Activated gamma-delta T cell (primary cell): ENCODE results near the gene STX16.

Experiments used
- DNase-seq: peaks from one replicate; lab custom pipeline; 2025; lab: John Stamatoyannopoulos, UW

Gene STX16

DNA sequence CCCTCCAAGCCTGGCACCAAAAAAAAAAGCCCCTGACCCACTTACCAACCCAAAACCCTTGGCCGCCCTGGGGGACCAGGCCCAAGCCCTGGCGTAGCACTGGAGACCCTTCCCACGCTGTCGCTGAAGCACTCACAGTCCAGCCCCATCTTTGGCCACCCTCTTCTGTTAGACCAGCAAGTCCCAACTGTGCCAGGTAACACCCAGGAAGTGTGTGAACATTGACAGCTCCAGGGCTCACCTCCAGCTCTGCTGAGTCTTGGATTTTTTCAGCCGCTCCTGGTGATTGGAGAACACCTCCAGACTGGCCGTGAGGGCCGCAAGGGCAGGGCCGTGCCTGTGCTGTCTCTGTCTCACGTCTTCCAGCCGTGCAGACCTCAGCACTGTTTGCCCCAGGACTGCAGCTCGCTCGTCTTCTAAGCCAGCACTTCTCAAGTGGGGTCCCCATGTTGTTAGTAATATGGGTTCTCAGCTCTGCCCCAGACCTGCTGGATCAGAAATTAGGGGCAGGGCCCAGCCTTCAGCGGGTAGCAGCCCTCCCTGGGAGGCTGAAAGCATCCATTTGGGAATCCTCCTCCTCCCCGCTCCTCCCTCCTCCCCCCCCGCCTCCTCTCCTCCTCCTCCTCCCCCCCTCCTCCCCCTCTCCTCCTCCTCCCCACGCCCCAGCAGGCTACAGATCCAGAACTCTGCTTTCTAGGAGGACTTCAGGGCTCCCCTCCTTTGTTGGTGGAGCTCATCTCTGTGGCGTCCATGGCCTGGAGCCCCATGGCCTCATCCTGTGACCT, 59.6 kb downstream of the STX16 start:
- DNase-seq, result no peak

DNA sequence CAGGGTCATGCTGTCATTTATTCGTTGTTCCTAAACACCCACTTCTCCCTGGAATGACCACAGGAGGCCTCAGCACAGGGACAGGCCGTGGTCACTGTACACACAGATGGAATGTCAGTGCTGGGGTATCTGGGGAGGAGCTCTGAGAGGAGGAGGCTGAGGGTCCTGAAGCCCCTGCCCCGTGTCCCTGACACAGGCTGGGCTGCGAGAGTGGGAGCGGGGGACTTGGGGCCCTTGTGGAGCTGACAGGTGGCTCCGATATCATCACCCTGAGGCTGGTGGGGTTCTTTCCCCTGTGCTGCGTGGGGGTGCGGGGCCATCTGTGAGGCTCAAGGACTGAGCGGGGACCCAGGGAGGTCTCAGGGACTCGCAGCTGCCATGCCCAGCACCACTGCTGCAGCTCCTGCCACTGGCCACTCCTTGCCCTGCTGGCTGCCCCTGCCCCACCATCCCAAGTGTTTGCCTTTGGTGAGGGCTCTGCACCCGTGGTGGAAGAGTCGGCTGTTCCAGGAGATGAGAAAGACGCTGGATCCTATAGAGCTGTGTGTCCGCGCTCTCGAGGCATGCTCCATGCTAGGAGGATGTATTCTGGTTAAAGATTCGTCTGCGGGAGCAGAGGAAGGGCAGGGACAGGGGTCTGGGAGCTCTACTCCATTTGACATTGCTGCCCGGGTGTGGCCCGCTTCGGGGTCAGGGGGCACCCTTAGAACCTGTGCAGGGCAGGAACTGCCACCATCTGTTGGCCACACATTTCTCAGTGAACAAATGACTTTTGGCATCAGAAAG, 60.4 kb downstream of the STX16 start:
- no peak for DNase-seq

DNA sequence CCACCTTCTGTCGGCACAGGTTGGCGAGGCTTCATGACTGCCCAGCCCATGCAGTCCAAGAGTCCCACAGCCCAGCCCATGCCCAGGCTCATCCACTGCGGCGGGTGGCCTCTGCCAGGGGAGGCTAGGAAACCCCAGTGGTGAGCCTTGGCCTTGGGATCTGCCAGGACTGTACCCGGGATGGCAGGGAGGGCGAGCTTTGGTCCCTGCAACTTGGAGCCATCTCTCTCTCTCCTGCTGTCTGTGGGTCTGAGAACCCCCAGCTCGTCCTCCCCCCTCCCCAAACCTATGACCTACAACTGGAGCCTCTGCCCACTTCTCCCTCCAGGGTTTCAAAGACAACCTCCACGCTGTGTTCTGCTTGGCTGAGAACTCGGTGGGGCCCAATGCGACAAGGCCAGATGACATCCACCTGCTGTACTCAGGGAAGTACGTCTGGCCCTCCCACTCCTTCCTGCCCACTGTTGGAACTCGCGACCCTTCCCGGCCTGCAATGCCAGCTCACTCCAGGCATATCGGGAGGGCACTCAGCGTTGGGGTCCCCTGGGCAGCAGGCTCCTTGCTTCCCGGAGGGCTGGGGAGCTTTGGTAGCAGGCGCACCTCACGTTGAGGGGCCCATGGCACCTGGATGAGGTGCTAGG, 61.2 kb downstream of the STX16 start:
- no peak for DNase-seq

DNA sequence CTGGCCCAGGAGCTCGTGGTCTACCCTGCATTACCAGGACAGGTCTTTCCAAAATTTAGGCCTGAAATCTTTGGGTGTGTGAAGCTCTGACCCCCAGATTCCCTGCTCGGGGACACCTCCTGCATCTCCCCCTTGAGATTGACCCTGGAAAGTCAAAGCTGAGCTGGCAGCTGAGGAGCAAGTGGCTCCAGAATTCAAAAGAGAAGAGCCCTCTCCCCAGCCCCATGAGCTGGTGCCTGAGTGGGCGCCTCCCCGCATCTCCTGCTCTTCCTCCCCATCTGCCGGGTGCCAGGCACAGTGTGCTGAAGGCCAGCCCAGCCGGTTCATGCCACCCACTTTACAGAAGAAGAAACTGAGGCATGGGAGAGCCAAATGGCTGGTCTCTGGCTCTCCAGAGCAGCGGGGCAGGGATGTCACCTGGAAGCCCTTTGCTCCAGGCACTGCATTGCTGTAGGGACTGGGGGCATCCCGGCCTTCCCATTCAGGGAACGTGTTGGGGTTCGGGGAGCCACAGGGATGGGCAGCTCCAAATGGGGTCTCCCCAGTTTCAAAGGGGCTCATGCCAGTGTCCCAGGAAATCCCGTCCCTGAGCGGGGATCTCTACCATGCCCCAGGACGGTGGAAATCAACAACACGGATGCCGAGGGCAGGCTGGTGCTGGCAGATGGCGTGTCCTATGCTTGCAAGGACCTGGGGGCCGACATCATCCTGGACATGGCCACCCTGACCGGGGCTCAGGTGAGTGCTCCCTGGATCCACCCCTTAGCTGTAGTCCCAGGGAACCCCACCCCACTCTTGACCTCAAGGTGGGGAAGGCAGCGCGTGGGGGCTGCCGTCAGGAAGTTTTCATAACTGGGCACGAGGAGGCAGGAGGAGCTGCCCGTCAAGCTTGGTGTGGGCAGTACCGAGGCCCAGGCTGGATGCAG, 62.0 kb downstream of the STX16 start:
- DNase-seq, result no peak

DNA sequence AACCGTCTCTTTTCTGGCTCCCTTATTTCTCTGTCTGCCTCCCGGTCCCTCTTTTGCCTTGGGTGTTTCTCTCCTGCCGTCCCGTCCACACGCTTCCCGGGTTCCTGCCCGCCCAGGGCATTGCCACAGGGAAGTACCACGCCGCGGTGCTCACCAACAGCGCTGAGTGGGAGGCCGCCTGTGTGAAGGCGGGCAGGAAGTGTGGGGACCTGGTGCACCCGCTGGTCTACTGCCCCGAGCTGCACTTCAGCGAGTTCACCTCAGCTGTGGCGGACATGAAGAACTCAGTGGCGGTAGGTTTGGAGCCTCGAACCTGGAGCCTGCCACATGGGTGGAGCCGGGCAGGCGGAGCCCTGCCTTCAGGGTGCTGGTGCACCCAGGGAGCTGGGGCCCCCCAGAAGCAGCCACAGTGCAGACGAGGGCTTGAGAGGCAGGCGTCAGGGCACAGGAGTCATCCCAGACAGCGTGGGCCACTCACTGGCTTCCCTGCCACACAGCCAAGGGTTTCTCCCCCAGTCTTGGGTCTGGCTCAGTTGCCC, 62.8 kb downstream of the STX16 start:
- no peak for DNase-seq

DNA sequence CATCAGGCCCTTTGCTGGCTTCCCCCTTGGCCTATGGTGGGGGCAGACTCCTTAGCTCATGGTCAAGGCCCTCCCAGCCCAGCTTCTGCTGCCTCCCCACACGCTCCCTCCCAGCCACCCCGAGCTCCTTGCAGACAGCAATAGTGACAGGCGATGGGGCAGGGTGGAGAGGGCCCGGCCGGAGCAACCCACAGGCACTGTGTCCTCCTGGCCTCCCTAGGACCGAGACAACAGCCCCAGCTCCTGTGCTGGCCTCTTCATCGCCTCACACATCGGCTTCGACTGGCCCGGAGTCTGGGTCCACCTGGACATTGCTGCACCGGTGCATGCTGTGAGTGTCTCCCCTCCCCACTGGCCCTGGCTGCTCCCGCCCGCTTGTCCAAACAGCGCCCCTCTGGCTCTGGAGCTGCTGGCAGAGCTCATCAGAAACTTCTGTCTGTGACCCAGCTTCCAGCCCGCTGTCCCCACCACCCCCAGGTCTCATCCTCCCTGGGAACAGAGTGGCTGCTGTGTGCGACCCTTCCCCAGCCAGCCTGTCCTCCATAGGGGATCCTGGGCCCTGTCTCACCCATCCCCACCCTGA, 63.3 kb downstream of the STX16 start:
- no peak for DNase-seq

DNA sequence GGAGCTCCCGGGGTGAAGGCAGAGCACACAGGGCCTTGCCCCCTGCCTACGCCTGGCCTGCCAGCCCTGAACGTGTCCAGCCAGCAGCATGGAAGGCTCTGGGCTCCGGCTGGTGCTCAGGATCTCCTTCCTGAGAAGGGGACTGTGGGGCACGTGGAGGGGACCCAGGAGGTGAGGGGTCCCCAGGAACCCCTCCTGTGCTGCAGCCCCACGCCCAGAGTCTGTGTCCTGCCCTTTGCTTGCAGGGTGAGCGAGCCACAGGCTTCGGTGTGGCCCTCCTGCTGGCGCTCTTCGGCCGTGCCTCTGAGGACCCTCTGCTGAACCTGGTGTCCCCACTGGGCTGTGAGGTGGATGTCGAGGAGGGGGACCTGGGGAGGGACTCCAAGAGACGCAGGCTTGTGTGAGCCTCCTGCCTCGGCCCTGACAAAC, 63.9 kb downstream of the STX16 start:
- no peak for DNase-seq

DNA sequence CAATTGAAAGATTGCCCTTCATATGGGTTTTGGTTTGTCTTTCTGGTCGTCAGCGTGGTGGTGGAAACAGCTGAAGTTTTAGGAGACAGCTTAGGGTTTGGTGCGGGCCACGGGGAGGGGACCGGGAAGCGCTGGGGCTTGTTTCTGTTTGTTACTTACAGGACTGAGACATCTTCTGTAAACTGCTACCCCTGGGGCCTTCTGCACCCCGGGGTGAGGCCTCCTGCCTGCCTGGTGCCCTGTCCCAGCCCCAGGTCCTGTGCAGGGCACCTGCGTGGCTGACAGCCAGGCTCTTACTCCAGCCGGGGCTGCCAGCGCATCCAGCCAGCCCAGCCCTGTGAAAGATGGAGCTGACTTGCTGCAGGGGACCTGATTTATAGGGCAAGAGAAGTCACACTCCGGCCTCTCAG, 64.3 kb downstream of the STX16 start:
- no peak for DNase-seq

DNA sequence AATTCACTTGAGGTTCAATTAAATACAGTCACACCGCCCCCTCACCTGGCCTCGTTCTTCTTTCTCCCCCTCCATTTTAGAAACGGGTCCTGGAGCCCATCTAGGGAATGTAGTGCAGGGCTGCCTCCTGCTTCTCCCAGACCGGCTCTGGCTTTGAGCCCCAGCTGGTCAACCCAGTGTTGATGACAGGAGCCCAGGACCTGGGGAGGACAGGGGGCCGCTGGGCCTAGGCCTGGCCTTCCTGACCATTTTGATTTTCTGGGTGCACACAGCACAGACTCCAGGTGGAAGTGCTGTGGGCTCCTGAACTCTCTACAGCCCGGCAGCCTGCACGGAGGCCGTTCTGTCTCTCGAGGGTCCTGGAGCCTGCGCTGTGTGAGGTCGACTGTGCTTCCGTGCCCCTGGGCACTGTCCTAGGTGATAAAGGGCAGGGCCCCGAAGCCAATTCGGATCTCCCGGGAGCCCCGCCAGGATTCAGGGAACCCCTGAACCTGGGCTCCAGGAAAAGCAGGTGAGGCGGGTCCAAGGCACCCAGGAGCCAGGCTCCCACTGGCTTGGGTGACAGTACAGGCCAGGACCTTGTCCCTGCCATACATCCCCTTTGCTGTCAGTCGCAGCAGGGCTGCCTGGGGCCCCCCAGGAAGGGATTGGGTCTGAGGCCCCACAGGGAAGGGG, 64.9 kb downstream of the STX16 start:
- no peak for DNase-seq

DNA sequence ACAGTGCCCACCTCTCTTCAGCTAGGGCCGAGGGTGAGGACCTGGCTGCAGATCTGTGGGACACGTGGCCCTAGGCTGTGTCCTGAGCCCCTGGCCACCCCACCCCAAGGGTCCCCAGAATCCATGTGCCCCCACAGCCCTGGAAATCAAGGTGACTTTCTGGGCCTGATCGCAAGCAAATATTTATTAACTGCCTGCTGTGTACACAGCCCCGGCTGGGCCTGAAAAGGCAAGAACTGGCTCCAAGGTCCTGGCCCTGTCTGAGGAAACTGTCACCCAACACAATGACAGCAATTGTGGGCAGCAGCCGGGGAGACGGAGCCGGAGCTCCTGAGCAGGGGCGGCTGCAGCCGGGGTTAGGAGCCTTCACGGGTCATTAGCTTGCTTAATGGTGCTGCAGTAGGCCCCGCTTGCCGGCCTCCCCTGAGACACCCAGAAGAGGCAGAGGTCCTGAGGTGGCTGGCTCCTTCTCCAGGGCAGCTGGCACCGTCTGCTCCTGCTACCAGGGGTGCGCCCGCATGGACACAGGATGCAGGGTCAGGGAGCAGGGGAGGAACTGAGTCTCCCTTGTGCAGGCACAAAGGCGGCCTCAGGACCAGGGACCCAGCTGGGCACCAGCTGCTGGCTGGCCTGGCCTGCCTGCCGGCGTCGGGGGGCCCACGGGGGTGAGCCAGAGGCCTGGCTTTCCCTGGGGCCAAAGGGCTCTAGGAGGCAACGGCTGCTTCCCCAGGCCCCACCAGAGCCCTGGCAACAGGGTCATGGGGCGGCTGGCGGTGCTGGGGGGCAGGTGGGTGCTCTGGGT, 65.6 kb downstream of the STX16 start:
- DNase-seq, result no peak

DNA sequence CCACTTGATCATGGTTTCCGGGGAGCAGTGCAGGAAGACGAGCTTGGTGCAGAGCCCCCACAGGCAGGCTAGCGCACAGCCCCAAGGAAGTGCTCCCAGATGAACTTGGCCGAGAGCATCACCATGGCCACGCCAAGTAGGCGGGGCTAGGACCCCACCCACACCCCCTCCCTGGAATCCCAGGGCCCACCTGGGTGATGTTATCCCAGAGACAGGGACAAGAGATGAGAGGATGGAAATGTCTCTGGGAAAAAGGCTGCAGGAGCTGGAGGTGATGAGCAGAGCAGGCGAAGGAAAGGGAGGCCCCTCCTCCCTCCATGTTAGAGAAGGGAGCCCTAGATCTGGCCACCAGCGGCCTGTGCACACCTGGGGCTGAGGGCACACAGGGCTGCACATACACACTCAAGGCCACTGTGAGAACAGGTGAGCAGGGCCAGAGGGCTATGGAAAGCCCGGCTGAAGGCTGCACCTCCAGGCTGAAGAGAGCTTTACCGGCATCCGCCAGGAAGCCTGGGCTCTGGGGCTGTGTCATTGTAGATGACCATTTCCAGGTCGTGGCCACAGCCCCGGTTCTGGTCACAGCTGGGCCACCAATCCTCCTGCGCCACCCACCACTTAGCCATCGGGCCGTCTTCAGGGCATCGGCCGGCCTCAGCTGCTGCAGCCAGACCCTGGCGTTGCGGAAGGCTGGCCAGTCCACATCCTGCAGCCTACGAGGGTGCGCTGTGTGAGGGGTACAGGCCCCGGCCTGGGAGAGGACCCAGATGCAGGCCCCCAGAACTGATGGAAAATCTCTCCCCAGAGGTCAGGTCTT, 66.4 kb downstream of the STX16 start:
- DNase-seq, result no peak

DNA sequence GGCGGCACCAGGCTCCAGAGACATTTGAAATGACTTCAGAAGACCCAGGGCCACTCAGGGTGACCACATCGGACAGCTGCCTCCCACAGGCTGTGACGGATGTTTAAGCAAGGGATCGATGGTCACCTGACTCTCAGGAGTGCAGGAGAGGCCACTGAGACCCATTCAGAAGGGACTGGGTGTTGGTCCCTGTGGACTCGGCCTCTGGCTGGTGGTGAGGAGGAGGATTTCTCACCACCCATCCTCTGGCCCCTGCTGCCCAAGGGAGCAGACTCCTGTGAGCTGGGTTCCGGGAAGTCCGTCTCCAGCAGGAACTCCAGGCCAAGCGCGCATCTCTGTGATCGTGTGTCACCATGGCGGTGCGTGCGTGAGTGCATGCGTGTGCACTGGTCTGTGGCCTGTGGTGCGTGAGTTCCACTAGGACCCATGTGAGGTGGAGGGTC, 67.1 kb downstream of the STX16 start:
- DNase-seq, result no peak

DNA sequence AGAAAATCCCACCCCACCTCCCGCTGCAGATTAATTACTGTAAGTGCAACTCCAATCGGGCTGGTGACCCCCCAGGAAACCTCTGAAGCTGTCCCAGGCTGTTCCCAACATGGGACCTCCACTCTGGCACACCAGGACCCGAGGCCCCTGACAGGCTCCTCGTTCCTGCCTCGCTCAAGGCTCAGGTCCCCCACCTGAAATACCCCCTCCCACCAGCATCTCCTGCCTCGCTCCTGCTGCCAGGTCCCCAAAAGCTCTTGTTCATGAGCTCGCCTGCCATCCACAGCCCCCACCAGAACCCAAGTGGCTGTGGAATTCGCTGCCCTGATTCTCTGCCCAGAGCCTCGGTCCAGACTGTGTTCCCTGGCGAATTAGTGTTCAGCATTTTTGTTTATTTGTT, 67.6 kb downstream of the STX16 start:
- DNase-seq, result no peak

DNA sequence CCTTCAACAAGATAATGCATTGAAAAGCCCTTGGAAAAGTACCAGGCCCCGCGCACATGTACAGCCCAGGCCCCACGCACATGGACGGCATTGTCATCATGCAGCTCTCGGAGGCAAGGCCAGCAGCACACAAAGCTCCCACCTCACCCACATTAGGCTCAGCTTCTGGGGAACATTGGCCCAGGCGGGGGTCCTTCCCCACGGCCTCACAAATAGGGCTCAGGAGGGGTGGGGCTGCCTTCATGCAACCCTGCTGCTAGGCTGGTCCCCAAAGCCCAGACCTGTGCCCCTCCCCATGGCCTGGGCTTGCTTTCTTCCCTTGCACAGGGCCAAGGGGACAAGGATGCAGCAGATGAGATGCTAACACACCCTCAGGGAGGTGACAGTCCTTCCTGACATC, 68.2 kb downstream of the STX16 start:
- no peak for DNase-seq

DNA sequence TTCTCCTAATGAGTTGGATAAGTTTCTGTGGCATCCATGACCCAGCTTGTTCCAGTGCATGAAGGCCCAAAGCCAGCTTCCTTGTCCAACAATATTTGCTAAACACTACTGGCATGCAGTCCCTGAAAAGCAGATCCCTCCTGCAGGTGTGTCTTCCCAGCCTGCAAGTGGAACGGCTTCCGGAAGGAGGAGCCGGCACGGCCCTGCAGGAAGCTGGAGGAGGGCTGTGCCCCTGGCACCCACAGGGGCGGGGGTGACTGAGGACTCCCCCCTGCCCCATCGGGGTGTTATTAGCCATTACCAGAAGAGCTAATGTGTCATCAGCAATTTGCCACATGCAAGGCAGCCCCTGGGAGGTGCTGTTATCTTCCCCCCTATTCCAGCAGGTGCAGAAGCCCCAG, 68.9 kb downstream of the STX16 start:
- DNase-seq, result no peak

DNA sequence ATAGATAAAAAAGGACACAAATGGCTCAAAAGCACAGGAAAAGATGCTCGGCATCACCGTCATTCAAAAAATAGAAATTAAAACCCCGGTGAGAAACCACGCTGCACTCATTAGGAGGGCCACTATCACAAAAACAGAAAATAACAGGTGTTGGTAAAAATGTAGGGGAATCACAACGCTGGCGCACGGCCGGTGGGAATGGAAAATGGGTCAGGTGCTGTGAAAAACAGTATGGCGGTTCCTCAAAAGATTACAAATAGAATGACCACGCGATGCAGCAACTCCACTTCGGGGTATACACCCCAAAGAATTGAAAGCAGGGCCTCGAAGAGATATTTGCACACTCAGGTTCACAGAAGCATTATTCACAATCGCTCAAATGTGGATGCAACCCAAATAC, 69.8 kb downstream of the STX16 start:
- DNase-seq, result no peak

DNA sequence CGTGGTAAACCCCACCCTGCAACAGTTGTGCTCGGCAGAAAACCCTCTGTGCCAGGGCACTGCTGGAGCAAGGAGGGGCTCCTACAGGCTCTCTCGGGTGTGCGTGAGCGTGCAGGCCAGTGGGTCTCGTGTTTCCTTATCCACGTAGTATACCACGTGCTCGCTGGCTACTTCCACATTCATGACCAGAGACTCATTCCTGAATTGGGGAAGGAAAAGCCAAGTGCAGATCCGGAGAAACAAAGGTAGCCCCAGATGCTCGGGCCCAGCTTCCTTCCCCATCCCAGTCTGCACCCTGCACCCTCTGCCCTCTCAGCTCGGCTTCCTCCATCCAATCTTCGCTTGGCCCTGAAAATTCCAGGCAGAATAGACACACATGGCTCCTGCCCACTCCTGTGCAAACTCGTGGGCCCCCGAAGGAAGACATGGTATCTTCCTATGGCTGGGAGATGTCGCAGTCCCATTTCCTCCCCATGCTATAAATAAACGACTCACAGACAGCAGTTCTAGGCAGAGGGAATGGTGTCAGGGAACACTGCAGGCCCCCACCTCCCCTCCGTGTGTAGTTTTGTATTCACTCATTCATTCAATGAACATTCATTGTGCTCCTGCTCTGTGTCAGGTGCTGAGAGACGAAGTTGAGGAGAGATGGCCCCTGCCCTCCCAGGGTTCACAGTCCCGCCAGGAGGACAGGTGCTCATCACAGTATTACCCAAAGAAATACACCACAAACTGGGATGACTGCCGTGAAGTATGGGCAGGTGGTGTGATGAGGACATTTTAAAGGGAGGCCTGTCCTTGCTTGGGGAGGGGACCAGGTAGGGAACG, 71.1 kb downstream of the STX16 start:
- DNase-seq, result no peak
